HG03103 (cell line): Measurements from ENCODE around the gene HSPB8.
"Not testable (repeated sequence)": the region's sequence is repeated elsewhere in the genome, so short reads cannot be mapped to it uniquely, and the experiment has no call there.

Experiments
- ATAC-seq: cut with Tn5 transposase; IDR thresholded peaks from one replicate; pipeline ENCODE4 v1.9.1; 2021; ENCODE audit warnings: low read depth; ENCODE audit not compliant: unreplicated experiment

Gene HSPB8

DNA sequence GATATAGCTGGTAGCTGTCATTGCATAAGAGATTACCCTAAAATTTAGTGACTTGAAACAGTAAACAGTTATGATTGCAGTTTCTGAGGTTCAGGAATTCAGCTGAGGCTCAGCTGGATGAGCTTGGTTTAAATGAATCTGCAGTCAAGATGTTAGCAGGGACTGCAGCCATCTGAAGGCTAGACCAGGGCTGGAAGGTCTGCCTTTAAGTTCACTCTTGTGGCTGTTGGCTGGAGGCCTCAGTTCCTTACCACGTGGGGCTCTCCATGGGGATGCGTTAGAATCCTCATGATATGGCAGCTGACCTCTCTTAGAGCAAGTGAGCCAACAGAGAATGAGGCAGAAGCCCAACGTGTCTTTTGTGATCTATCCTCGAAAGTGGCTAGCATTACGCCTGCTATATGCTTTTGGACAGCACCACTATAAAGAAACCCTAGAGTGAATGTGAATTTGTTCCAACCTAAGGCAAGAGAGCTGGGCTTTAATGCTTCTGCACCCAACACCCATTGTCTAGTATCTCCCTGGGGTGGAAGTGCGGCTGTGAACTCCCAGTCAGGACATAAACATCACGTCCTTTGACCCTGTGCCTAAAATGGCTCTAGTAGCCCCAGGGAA, 26.0 kb downstream of the HSPB8 start:
- ATAC-seq: no peak

DNA sequence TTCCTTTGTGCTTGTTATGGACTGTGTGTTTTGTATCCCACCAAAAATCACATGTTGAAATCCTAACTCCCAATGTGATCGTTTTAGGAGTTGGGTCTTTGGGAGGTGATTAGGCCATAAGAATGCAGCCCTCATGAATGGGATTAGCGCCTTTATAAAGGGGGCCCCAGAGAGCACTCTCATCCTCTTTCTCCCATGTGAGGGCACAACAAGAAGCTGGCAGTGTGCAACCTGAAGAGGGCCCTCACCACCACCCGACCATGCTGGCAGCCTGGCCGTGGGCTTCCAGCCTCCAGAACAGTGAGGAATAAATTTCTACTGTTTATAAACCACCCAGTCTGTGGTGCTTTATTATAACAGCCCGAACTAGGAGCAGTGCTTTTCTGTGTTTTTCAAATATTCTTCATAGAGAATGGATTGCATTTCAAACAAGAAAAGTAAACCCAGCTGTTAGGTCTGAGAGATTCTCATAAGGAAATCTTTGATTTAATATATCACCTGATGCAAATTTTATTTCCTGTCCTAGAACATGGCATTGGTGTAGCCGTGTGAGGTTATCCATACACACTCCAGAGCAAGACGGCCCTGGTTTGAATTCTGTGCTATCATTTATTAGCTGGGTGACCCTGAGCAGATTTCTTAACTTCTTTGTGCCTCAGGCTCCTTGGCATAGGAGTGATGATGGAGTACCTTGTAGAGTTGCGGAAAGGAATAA, 27.8 kb downstream of the HSPB8 start:
- no peak for ATAC-seq

DNA sequence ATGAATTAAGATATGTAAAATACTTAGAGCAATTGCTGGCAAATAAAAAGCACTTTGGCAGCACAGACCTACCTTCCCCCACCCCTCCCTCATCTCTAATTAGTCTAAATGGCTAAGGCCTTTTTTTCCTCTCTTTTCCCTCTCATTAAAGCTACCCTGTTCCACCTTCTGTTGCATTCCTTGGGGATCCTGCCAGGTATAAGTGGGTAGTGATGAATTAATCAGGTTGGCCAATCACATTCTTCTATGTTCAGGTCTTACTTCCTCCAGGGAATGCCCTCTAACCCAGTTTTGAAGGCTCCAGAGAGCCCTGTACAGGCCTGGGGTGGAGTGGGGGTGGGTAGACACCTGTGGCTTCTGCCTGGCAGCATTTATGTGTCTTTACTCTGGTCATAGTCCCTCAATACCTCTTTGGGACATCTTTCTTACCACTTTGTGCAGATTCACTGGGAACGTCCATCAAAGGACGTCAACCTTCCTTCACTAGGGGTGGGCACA, 28.4 kb downstream of the HSPB8 start:
- no peak for ATAC-seq

DNA sequence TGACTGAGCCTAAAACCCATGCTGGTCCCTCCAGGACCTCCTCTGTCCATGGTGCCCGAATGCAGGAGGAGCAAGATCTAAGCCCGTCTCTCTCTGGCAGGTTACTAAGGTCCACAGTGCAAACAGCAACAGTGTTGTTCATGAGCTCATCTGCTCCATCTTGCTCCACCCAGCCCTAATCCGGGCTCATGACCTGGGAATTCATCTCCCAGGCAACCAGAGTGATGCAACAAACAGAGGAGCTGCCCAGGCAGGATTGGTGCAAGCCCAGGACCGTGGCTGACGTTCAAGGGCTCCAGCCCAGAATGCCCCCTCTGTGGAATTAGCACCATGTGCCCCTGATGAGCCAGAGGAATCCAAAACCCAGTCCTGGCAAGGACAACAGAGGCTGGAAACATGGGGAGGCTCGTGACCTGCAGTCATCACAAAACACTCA, 29.9 kb downstream of the HSPB8 start:
- ATAC-seq: no peak

DNA sequence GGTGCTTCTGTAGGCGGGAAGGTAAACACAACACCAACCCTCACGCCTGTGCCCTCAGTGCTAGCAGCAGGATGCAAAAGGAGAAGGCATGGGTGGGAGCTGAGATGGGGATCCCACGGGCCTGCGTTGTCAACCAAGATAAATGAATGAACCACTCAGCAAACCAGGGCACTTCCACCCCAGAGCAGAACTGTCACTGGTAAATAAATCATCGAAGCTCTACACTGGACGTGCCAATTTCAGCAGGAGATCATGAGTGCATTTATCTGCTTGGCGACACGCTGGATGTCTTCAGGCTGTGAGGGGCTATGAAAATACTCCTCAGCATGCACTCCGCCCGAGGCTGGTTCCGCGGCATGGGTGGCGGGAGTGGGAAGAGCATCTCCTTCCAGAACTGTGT, 33.2 kb downstream of the HSPB8 start:
- no peak for ATAC-seq

DNA sequence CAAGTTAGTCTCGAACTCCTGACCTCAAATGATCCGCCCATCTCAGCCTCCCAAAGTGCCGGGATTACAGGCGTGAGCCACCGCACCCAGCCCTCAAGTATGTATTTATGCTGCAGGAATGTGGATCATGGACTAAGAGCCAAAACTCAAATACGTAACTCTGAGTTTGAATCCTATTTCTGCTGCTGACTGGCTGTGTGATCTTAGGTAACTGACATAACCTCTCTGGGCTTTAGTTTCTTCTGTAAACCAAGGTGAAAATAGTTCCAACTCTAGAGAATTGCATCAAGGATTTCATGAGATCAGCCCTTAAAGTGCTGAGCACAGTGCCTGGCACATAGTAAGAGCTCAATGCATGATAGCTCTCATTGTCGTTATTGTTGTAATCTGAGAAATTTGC, 37.4 kb downstream of the HSPB8 start:
- no peak for ATAC-seq

- not testable (repeated sequence) for ATAC-seq
Observed at GRCh38 chr12:119218875-119219274, 40.1 kb downstream of the HSPB8 start.

DNA sequence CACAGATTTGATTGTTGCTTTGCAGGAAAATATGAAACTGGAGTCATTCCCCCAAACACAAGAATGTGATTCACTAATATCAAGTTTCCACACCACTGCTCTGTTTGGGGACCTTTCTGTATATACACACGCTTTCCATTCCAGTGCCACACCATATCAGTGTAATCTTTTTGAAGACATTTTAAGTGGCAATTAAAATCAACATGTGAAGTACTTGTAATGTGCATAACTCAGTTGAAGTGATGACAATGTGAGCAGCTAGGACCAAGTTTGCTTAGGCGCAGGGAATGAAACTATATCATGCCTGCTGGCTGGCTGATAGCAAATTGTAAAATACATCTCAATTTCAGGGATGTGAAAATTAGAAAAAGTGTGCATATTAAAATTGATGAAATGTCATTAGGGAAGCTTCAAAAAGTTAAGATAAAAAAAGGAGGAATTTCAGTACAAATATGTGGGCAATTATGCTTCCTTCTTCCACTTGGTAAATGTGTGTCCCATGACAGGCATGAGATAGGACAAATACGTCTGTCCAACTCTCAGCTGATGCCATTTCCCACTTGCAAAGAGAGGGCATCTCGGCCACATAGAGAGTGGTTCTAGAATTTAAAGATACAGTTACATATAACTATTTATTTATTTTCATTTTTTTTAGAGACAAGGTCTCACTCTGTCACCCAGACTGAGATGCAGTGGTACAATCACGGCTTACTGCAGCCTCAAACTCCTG, 43.7 kb downstream of the HSPB8 start:
- ATAC-seq: no peak

DNA sequence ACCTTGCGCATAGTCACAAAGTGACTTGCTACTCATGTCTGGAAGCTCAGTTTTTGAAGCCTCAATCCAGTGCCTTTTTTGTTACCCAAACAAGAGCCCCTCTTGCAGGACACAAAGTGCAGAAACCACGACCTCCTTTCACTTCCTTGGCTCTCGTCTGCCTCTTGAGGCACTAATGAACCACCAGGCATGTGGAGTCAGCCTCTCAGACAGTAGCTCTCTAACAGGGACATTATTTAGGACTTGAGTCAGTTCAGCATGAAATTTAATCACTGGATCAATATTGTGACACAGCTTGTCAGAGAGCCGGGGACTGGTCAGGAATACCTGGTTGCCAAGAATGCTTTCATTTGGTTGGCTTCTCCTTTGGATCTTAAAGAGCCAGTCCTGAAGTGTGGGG, 46.7 kb downstream of the HSPB8 start:
- no peak for ATAC-seq

DNA sequence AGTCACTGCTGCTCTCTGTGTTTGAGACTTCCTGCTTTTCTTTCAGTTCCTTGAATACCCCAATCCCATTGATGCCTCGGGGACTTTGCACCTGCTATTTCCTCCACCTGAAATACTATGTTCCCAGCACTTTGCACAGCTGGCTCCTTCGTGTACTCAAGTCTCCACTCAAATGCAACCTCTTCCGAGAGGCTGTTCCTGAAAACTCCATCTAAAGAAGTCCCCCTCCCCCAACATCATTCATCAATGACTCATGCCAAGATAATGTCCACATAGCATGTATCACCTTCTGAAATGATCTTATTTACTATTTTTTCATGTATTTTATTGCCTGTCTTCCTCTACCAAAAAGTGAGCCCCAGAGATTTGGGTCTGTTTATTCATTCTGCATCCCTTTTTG, 48.6 kb downstream of the HSPB8 start:
- no peak for ATAC-seq

GRCh38 chr12:119229205-119229604, 50.5 kb downstream of the HSPB8 start:
- no peak for ATAC-seq

DNA sequence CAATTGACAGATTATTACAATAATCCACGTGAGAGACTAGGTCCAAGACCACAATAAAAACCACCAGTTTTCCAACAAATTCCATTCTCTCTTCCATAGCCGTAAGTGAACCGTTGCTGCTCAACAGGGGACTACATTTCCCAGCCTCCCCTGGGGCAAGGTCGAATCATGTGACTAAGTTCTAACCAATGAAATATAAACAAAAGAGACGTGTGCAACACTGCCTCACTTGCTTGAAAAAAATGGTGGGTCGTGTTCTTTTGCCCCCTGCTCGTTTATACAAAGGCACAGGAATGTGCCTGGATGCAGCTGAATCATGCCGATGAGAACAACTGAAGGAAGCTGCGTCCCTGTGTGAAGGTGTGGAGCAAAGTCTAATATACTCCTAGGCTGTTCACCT, 51.1 kb downstream of the HSPB8 start:
- ATAC-seq: no peak

GRCh38 chr12:119230807-119231206, 52.1 kb downstream of the HSPB8 start:
- ATAC-seq: no peak

- ATAC-seq: no peak
Observed at GRCh38 chr12:119231774-119232173, 53.0 kb downstream of the HSPB8 start.

- ATAC-seq: no peak
Observed at GRCh38 chr12:119235197-119235751, 56.5 kb downstream of the HSPB8 start.

GRCh38 chr12:119236372-119236771, 57.6 kb downstream of the HSPB8 start:
- ATAC-seq: no peak

DNA sequence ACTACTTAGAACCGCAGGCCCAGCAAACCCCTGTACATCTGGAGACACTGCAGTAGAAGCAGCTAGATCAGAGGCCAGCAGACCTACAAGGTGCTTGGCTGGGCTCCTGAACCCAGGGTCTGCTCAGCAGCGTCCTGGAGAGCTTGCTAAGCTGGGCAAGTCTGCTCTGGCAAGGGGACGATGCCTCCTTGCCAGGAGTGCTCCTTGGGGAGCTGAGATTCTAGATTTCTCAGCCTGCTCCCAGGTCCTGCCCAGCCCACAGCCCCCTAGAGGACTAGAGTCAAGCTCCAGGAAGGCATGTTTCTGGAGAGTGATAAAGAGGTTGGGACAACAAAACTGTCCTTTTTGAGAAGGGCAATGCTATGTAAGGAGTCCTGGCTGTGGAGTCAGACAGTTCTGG, 60.3 kb downstream of the HSPB8 start:
- no peak for ATAC-seq

DNA sequence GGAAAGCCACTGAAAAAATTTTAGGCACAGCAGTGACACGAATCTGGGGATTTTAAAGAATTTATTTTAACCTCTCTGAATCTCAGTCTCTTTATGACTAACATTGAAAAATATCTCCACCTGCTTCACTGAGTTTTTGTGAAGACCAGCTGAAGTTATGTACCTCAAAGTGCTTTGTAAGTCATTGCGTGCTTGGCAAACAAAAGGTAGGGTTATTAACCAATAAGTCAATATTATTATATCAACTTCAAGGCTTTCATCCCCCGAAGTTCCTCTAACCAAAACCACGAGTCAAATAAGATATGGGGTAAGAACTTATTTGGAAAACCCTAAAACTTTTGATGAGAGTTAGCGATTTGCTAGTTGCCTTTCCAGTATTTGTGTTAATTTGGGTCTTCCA, 62.3 kb downstream of the HSPB8 start:
- ATAC-seq: no peak

DNA sequence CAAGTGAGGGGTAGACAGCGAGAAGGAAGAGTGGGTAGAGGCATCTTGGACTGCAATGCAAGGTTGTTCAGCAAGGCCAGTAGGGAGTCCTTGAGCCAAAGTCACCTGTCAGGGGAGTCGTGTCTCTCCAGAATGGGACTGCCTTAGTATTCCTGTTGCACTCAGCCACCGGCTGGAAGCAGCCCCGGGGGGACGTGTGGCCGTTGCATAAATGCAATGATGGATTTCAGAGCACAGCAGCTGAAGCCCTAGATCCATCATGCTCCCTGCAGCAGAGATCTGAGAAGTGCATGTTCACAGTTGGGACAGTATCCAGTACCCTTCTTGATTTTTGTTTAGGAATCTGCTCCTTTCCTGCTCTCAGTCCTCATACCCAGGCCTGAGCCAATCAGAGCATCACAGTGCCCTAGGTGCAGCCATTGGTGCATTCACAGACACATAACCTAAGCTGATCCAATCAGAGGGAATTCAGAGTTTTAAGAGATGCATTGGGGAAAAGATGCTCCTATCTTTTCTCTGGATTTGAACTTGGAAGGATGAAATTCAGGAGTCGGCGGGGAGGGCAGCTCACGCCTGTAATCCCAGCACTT, 62.9 kb downstream of the HSPB8 start:
- ATAC-seq: no peak
